AG09309 (cell line): ENCODE measurements around the gene CCDC183.
"Not testable (repeated sequence)": the region's sequence is repeated elsewhere in the genome, so short reads cannot be mapped to it uniquely, and the experiment has no call there.

ENCODE experiments used
- DNase-seq: peaks from one replicate; pipeline ENCODE4 v3.0.0-alpha.2; 2010; ENCODE audit warnings: low read depth
- H3K4me3 ChIP-seq: 2 replicates; pipeline ENCODE4 v1.5.1; 2011; ENCODE audit warnings: mild to moderate bottlenecking, low read depth, low read length, moderate library complexity; ENCODE audit not compliant: control insufficient read depth
- TF ChIP-seq, protein P1 (sequence below): IDR thresholded peaks from 2 replicates; pipeline ENCODE4 v1.5.1; 2011; ENCODE audit warnings: mild to moderate bottlenecking, low read depth, low read length, inconsistent platforms; ENCODE audit not compliant: insufficient read depth, control insufficient read depth; ENCODE audit errors: missing control alignments

Gene CCDC183

DNA sequence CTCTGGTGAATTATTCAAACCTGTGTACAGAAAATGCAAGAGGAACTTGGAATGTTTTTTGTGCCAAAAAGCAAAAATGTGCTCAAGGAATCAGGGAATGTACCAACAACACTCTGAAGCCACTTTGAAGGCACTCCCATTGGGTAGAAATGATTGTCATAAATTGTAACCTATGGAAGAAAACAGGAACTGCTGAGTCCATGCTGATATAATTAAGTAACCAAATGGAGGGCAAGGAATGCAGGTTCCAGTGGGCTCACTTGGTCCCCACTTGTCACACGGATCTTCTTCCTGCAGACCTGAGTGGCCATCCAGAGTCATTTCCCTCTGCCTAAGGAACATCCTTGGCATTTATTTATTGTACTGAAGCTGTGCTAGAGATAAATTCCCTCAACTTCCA is 44.9 kb upstream of the CCDC183 start:
- no peak for DNase-seq
- TF ChIP-seq, protein P1, sequence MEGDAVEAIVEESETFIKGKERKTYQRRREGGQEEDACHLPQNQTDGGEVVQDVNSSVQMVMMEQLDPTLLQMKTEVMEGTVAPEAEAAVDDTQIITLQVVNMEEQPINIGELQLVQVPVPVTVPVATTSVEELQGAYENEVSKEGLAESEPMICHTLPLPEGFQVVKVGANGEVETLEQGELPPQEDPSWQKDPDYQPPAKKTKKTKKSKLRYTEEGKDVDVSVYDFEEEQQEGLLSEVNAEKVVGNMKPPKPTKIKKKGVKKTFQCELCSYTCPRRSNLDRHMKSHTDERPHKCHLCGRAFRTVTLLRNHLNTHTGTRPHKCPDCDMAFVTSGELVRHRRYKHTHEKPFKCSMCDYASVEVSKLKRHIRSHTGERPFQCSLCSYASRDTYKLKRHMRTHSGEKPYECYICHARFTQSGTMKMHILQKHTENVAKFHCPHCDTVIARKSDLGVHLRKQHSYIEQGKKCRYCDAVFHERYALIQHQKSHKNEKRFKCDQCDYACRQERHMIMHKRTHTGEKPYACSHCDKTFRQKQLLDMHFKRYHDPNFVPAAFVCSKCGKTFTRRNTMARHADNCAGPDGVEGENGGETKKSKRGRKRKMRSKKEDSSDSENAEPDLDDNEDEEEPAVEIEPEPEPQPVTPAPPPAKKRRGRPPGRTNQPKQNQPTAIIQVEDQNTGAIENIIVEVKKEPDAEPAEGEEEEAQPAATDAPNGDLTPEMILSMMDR = no peak
- H3K4me3 ChIP-seq = no peak overlapping the region

DNA sequence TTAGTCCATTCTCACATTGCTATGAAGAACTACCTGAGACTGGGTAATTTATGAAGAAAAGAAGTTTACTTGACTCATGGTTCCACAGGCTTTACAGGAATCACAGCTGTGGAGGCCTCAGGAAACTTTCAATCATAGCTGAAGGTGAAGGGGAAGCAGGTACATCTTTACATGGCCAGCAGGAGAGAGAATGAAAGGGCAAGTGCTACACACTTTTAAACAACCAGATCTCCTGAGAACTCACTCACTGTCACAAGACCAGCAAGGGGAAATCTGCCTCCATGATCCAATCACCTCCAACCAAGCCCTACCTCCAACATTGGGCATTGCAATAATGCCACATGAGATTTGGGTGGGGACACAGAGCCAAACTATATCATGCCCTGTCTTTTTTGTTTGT is 44.3 kb upstream of the CCDC183 start:
- TF ChIP-seq, protein P1 = no peak
- no peak overlapping the region for H3K4me3 ChIP-seq
- DNase-seq = no peak

DNA sequence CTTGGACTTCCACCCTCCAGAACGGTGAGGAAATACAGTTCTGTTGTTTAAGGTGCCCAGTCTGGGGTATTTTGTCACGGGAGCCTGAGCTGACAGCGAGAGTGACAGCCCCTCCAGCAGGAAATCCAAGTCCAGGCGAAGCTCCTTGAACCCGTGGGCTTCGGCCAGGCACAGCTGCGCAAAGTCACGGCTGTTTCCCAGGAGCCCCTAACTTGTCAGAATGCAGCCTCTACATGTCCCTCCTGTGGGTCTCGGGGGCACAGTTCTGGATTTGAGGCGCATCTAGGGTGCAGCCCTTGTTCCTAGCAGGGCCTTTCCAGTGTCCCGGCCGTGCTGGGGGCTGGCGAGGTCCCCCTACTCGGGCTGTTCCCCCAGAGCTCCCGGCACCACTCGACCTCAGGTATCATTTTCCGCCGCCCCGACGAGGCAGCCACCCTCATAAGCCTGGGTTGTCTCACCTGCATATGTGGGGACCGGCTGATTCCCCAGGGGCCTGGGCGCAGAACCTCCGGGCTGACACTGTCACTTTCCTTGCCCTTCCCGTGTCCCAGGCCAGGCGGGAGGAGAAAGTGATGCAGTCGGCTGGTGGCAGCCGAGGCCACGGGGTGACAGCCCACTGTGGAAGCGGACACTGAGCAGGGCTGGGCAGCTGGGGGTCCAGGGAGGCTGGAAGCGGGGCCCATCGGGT is 42.6 kb upstream of the CCDC183 start:
- no peak for DNase-seq
- H3K4me3 ChIP-seq = no peak overlapping the region
- TF ChIP-seq, protein P1 = no peak

DNA sequence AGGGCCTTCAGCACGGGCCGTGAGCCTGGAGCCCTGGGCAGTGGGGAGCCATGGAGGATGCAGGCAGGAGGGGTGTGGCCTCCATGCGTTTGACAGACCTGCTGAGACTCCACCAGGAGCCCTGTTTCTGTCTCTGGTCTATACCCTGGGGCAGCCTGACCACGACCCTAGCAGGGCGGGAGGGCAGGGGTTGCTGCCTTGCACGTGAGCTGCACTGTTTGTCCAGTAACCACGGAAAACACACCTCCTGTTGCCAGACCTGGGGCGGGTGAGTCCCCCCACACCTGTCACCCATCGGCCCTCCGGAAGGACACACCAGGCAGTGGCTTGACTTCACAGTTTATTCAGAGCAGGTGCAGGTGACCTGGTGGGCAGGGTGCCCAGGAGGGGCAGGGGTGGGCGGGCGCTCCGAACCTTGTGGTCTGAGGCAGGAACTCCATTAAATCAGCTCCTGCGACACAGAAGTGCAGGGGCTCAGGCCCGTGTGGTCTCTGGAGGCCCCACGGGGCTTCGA is 42.0 kb upstream of the CCDC183 start:
- DNase-seq = no peak
- TF ChIP-seq, protein P1 = no peak
- no peak overlapping the region for H3K4me3 ChIP-seq

DNA sequence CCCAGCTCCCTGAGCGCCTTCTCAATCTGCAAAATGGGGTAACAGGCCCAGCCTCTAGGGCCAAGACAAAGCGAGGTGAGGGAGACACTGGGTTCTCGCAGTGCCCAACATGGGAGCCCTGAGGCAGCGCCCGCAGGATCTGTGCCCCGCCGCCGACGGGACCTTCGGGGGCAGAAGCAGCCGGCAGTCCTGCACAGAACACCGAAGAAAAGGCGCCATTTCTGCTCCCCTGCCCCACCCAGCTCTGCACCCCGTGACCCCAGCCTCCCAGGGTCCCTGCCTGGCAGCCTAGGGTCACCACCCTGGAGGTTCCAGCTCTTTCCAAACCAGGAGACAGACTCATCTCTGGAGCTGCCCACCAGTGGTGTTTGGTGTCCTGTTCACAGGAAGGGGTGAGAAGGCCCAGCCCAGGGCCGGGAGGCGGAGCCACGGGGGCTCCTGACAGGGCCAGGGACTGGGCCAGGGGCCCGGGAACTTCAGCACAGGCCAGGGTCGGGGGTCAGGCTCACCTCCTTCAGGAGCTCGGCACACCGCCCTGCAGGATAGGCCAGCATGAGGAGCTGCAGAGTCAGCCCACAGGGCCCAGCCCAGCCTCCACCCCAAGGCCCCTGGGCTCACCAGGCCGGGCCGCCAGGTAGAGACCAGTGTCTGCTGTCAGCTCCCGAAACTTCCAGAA is 41.4 kb upstream of the CCDC183 start:
- H3K4me3 ChIP-seq = no peak overlapping the region
- no peak for DNase-seq
- TF ChIP-seq, protein P1 = no peak

DNA sequence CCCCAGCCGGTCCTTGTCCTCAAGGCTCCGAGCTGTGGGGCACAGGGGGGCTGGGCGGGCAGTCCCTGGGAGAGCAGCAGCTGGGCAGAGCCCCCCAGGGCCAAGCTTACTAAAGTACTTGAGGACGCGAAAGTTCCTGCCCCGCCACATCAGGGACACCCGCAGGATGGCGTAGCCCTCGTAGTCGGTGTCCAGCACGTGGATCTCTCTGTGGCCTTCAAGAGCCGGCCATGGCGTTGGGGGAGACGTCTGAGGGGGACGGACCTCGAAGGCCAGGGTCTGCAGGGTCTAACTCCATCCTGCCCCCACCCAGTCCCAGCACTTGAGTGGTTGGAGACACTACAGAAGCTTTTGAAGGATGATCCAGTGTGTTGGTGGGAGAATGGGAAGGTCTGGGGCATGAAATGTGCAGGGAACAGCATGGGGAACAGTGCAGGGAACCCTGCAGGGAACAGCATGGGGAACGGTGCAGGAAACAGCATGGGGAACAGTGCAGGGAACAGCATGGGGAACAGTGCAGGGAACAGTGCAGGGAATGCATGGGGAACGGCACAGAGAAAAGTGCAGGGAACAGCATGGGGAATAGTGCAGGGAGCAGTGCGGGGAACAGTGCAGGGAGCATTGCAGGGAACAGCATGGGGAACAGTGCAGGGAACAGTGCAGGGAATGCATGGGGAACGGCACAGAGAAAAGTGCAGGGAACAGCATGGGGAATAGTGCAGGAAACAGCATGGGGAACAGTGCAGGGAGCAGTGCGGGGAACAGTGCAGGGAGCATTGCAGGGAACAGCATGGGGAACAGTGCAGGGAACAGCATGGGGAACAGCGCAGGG is 40.6 kb upstream of the CCDC183 start:
- H3K4me3 ChIP-seq, DNase-seq: not testable (repeated sequence)

DNA sequence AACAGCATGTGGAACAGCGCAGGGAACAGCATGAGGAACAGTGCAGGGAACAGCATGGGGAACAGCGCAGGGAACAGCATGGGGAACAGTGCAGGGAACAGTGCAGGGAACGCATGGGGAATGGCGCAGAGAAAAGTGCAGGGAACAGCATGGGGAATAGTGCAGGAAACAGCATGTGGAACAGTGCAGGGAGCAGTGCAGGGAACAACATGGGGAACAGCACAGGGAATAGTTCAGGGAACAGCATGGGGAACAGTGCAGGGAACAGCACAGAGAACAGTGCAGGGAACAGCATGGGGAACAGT is 40.1 kb upstream of the CCDC183 start:
- TF ChIP-seq, protein P1 = no peak
- no peak overlapping the region for H3K4me3 ChIP-seq
- no peak for DNase-seq
